ENCODE data around the gene BSN. TPM values are rescaled to one million over a fixed set of nuclear protein-coding genes. Genes with fewer than 3 reads are reported as not detected.

BSN gene
- total RNA-seq, 1 experiment from 2014 or later = 0.92 TPM

GRCh38 chr3:49600781-49601180 is 46.5 kb downstream of the BSN start:
- H3K4me1 Mint-ChIP-seq (ENCODE audit: low read depth, unreplicated experiment) = no peaks in the 10 kb centered on the region
- no peak overlapping the region for H3K27ac Mint-ChIP-seq (ENCODE audit: unreplicated experiment)

GRCh38 chr3:49601358-49602048 is 47.2 kb downstream of the BSN start:
- H3K9me3 Mint-ChIP-seq (ENCODE audit: low read depth, unreplicated experiment) = no peaks in the 10 kb centered on the region
- peaks cover 5% of the 10 kb centered on the region for H3K36me3 Mint-ChIP-seq (ENCODE audit: insufficient read depth, unreplicated experiment)
- CTCF ChIA-PET = no interaction called here
- no peaks in the 10 kb centered on the region for H3K4me1 Mint-ChIP-seq (ENCODE audit: low read depth, unreplicated experiment)
- no peak overlapping the region for H3K4me3 Mint-ChIP-seq (ENCODE audit: low read depth, unreplicated experiment)
- H3K27ac Mint-ChIP-seq (ENCODE audit: unreplicated experiment) = no peak overlapping the region
- intact Hi-C loops (cut with micrococcal nuclease; ENCODE audit: unreplicated experiment) = no loop called here
- TF ChIP-seq CTCF (IDR thresholded peaks at IDR 0.05; ENCODE audit: unreplicated experiment) = no peak
- BruUV-seq (replicated peaks) = no TSS peak
- H3K27me3 Mint-ChIP-seq (ENCODE audit: unreplicated experiment) = no peaks in the 10 kb centered on the region
- DNase-seq = no peak

More at GRCh38 chr3:49600781-49601180, 46.5 kb downstream of the BSN start:
- no TSS peak for BruUV-seq (replicated peaks)
- Mint-ChIP-seq H3K9me3 (ENCODE audit: low read depth, unreplicated experiment) (no peaks in the 10 kb centered on the region), H3K27me3 (ENCODE audit: unreplicated experiment) (no peaks in the 10 kb centered on the region), H3K36me3 (ENCODE audit: insufficient read depth, unreplicated experiment) (no peaks in the 10 kb centered on the region), H3K4me3 (ENCODE audit: low read depth, unreplicated experiment) (no peak overlapping the region)
- CTCF ChIA-PET = no interaction called here
- no peak for TF ChIP-seq CTCF (IDR thresholded peaks at IDR 0.05; ENCODE audit: unreplicated experiment)
- intact Hi-C loops (cut with micrococcal nuclease; ENCODE audit: unreplicated experiment) = no loop called here
- DNase-seq = no peak

- CTCF ChIA-PET = interaction anchor here (0.6 kb wide), 1 partner anchor 466 kb away, joined by 3 read pairs; no protein-coding TSS in a partner anchor
These were observed 47.8 kb downstream of the BSN start for GRCh38 chr3:49602049-49602554.

GRCh38 chr3:49602877-49603411 is 48.7 kb downstream of the BSN start:
- no TSS peak for BruUV-seq (replicated peaks)
- Mint-ChIP-seq H3K27me3 (ENCODE audit: unreplicated experiment) (no peaks in the 10 kb centered on the region), H3K4me1 (ENCODE audit: low read depth, unreplicated experiment) (peaks cover 10% of the 10 kb centered on the region), H3K4me3 (ENCODE audit: low read depth, unreplicated experiment) (no peak overlapping the region), H3K27ac (ENCODE audit: unreplicated experiment) (no peak overlapping the region), H3K9me3 (ENCODE audit: low read depth, unreplicated experiment) (no peaks in the 10 kb centered on the region), H3K36me3 (ENCODE audit: insufficient read depth, unreplicated experiment) (peaks cover 8% of the 10 kb centered on the region)
- CTCF ChIA-PET = interaction anchor here (0.6 kb wide), 1 partner anchor 466 kb away, joined by 3 read pairs; no protein-coding TSS in a partner anchor
- intact Hi-C loops (cut with micrococcal nuclease; ENCODE audit: unreplicated experiment) = no loop called here
- no peak for TF ChIP-seq CTCF (IDR thresholded peaks at IDR 0.05; ENCODE audit: unreplicated experiment)
- peak; percentile 43 for DNase-seq

More at GRCh38 chr3:49602049-49602554, 47.8 kb downstream of the BSN start:
- Mint-ChIP-seq H3K4me1 (ENCODE audit: low read depth, unreplicated experiment) (peaks cover 5% of the 10 kb centered on the region), H3K4me3 (ENCODE audit: low read depth, unreplicated experiment) (no peak overlapping the region), H3K27me3 (ENCODE audit: unreplicated experiment) (no peaks in the 10 kb centered on the region), H3K36me3 (ENCODE audit: insufficient read depth, unreplicated experiment) (peaks cover 8% of the 10 kb centered on the region), H3K27ac (ENCODE audit: unreplicated experiment) (no peak overlapping the region), H3K9me3 (ENCODE audit: low read depth, unreplicated experiment) (no peaks in the 10 kb centered on the region)
- no peak for DNase-seq
- no peak for TF ChIP-seq CTCF (IDR thresholded peaks at IDR 0.05; ENCODE audit: unreplicated experiment)
- intact Hi-C loops (cut with micrococcal nuclease; ENCODE audit: unreplicated experiment) = no loop called here
- no TSS peak for BruUV-seq (replicated peaks)
